Activated CD4-positive, alpha-beta memory T cell treated with anti-CD3 and anti-CD28 coated beads, Interleukin-2, amount 10 ng/mL, durations not matched to agents 7 days and 5 days (primary cell): ENCODE measurements around the gene AGBL2. TPM values are rescaled to one million over a fixed set of nuclear protein-coding genes. Genes with fewer than 3 reads are reported as not detected.
"Not testable (repeated sequence)": the region's sequence is repeated elsewhere in the genome, so short reads cannot be mapped to it uniquely, and the experiment has no call there.

Experiments
- CTCF ChIA-PET: fragments of 350-600 bp; sonication (Branson Sonifier 250); formaldehyde crosslinking; loops from one replicate; lab custom pipeline; 2021; ENCODE audit warnings: antibody characterized with exemption, inconsistent platforms; lab: Charles Lee
- POLR2A ChIA-PET: fragments of 350-600 bp; sonication (Branson Sonifier 250); formaldehyde crosslinking; loops from one replicate; lab custom pipeline; 2021; ENCODE audit warnings: antibody characterized with exemption; lab: Charles Lee
- DNase-seq: peaks from one replicate; pipeline ENCODE4 v3.0.0-alpha.2; 2020
- H3K27ac Mint-ChIP-seq: one replicate; pipeline ENCODE4 v1.8.0; 2021; ENCODE audit warnings: mild to moderate bottlenecking, mixed read lengths
- H3K27me3 Mint-ChIP-seq: one replicate; pipeline ENCODE4 v1.8.0; 2021; ENCODE audit warnings: mixed read lengths
- H3K36me3 Mint-ChIP-seq: one replicate; pipeline ENCODE4 v1.8.0; 2021; ENCODE audit warnings: low read depth, mixed read lengths
- H3K4me1 Mint-ChIP-seq: one replicate; pipeline ENCODE4 v1.8.0; 2021; ENCODE audit warnings: mixed read lengths
- H3K4me3 Mint-ChIP-seq: one replicate; pipeline ENCODE4 v1.8.0; 2021; ENCODE audit warnings: mild to moderate bottlenecking, mixed read lengths
- H3K9me3 Mint-ChIP-seq: one replicate; pipeline ENCODE4 v1.8.0; 2021; ENCODE audit warnings: mixed read lengths
- total RNA-seq, 2 experiments: library from RNA; stranded (reverse); gene quantifications; one replicate each; pipeline ENCODE4 v1.2.3, GENCODE V29; 2021

AGBL2 gene
- total RNA-seq, 2 experiments from 2014 or later = 5.9 to 7.7 TPM

DNA sequence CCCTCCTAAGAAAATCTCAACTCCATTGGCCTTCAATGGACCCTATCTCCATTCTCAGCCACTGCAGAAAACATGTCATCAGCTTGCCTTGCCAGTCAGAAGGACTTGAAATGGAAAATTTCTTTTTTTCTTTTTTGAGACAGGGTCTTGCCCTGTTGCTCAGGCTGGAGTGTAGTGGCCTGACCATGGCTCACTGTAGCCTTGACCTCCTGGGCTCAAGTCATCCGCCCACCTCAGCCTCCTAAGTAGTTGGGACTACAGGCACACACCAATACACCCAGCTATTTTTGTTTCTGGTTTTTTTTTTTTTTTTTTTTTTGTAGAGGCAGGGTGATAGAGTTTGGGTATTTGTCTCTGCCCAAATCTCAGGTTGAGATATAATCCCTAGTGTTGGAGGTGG, 29.0 kb downstream of the AGBL2 start:
- H3K27me3 Mint-ChIP-seq = no peaks in the 10 kb centered on the region
- POLR2A ChIA-PET = no interaction called here

DNA sequence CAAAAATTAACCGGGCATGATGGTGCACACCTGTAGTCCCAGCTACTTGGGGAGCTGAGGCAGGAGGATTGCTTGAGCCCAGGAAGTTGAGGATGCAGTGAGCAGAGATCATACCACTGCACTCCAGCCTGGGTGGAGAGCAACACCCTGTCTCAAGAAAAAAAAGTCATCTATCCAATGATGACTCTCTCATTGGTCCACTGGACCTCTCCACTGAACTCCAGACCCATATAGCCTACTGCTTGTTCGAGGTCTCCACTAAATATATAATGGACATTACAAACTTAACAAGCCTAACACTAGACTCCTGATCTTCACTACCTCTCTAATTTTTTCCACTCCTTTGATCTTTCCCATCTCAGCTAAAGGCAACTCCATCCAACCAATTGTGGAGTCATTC, 39.3 kb downstream of the AGBL2 start:
- ChIA-PET CTCF (interaction anchor here (0.7 kb wide), 1 partner anchor 424 kb away, joined by 4 read pairs; no protein-coding TSS in a partner anchor), POLR2A (no interaction called here)
- no peaks in the 10 kb centered on the region for H3K9me3 Mint-ChIP-seq
- no peak for DNase-seq
- no peaks in the 10 kb centered on the region for H3K4me1 Mint-ChIP-seq
- no peaks in the 10 kb centered on the region for H3K36me3 Mint-ChIP-seq
- H3K4me3 Mint-ChIP-seq = no peak overlapping the region
- no peak overlapping the region for H3K27ac Mint-ChIP-seq
- H3K27me3 Mint-ChIP-seq = no peaks in the 10 kb centered on the region

More for the DNA sequence above, 29.0 kb downstream of the AGBL2 start:
- H3K4me3 Mint-ChIP-seq = no peak overlapping the region
- CTCF ChIA-PET = interaction anchor here (0.7 kb wide), 1 partner anchor 22 kb away, joined by 5 read pairs; no protein-coding TSS in a partner anchor
- no peak for DNase-seq
- no peak overlapping the region for H3K27ac Mint-ChIP-seq
- no peaks in the 10 kb centered on the region for H3K4me1 Mint-ChIP-seq
- no peaks in the 10 kb centered on the region for H3K9me3 Mint-ChIP-seq
- H3K36me3 Mint-ChIP-seq = no peaks in the 10 kb centered on the region

DNA sequence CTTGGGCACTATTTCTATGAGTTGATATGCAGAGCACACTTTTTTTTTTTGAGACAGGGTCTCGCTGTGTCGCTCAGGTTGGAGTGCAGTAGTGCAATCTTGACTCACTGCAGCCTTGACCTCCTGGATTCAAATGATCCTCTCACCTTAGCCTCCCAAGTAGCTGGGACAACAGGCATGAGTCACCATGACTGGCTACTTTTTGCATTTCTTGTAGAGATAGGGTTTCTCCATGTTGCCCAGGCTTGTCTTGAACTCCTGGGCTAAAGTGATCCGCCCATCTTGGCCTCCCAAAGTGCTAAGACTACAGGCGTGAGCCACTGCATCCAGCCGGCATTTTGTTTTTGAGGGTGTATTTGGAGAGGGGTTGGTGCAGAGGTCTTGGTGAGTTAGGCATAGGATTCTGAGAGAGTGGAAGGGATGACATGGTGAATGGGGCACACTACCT, 42.9 kb downstream of the AGBL2 start:
- H3K27ac Mint-ChIP-seq = no peak overlapping the region
- H3K4me1 Mint-ChIP-seq = no peaks in the 10 kb centered on the region
- H3K27me3 Mint-ChIP-seq = no peaks in the 10 kb centered on the region
- no peaks in the 10 kb centered on the region for H3K9me3 Mint-ChIP-seq
- no peak overlapping the region for H3K4me3 Mint-ChIP-seq
- POLR2A ChIA-PET = no interaction called here
- no peaks in the 10 kb centered on the region for H3K36me3 Mint-ChIP-seq
- CTCF ChIA-PET = no interaction called here
- DNase-seq = no peak

DNA sequence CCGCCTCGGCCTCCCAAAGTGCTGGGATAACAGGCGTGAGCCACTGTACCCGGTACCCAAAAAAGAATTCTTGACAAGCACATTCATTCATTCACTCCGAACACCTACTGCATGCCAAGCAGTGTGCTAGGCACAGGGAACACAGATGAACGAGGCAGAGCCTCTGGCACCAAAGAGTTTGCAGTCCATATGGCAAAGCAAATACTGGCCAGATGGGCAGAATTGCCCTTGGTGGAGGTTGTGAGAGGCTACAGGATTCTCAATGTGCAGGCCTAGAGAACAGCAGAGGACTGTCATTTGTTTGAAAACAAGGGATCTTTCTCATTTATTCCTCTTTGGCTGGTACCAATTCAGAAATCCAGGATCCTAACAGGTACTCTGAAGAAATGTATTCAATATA, 45.3 kb downstream of the AGBL2 start:
- DNase-seq = no peak
- Mint-ChIP-seq H3K4me3 (no peak overlapping the region), H3K9me3 (no peaks in the 10 kb centered on the region), H3K4me1 (peaks cover 3% of the 10 kb centered on the region), H3K27me3 (no peaks in the 10 kb centered on the region), H3K36me3 (no peaks in the 10 kb centered on the region), H3K27ac (no peak overlapping the region)
- ChIA-PET POLR2A (no interaction called here), CTCF (interaction anchor here (0.6 kb wide), 1 partner anchor 1967 kb away, joined by 4 read pairs; no protein-coding TSS in a partner anchor)

DNA sequence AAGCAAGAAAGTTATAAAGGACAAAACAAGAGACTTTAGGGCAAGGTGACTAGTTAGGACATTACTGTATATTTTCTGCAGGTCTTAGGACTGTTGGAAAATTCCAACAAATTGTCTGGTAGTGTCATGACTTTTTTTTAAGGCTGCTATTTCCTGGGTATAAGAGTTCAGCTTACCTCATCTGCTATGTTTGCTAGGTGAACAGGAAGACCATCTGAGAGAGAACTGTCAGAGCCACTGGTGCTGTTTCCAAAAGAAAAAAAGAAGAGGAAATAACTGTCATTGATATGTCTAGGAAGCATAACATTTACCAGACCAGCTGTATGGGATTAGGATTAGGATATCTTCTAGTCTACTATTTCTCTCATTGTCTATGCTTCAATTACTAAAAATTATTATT, 46.5 kb downstream of the AGBL2 start:
- DNase-seq = no peak
- POLR2A ChIA-PET = no interaction called here
- H3K27me3 Mint-ChIP-seq = no peaks in the 10 kb centered on the region
- H3K27ac Mint-ChIP-seq = no peak overlapping the region
- H3K4me1 Mint-ChIP-seq = peaks cover 5% of the 10 kb centered on the region
- no peaks in the 10 kb centered on the region for H3K9me3 Mint-ChIP-seq
- no peak overlapping the region for H3K4me3 Mint-ChIP-seq
- no peaks in the 10 kb centered on the region for H3K36me3 Mint-ChIP-seq
- CTCF ChIA-PET = no interaction called here

DNA sequence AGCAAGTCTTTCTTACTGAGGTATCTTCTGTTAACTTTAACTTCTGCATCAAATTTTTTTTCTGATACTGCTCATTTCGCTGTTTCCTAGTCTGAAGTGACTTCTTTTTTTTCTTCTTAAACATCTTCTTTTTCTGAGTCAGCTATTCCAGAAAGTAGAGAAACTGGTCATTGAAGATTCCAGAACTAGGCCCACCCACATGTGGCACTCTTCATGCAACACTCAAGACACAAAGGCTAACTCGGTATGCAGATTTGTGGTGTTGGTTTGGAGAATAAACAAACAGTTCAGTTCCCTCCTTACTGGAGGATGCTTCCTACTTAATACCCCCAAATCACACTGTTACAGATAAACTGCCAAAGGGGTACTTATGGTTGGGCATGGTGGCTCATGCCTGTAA, 47.6 kb downstream of the AGBL2 start:
- Mint-ChIP-seq H3K4me1 (peaks cover 8% of the 10 kb centered on the region), H3K27me3 (no peaks in the 10 kb centered on the region), H3K36me3 (no peaks in the 10 kb centered on the region), H3K4me3 (no peak overlapping the region), H3K9me3 (no peaks in the 10 kb centered on the region), H3K27ac (no peak overlapping the region)
- POLR2A ChIA-PET = no interaction called here
- CTCF ChIA-PET = no interaction called here
- no peak for DNase-seq

DNA sequence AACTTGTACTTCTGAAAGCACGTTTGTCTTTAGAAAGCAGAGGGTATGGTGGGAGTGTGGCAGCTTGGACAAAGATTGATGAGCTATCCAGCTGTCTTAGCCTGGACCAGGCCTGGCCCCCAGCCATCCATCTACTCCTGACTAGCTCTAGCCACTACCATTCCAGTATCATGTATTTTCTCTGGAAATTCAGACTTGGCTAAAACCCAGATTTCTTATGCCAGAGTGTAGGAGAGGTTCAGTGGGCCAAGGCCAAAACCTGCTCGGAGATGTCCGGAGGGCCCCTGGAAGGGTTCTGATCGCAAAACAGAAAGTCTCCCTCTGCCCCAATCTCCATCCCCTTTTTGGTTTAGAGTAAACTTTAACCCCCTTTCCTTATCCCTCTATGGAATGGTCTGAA, 48.0 kb downstream of the AGBL2 start:
- CTCF ChIA-PET = no interaction called here
- H3K27me3 Mint-ChIP-seq = no peaks in the 10 kb centered on the region
- no peak for DNase-seq
- no peak overlapping the region for H3K4me3 Mint-ChIP-seq
- POLR2A ChIA-PET = no interaction called here
- H3K36me3 Mint-ChIP-seq = no peaks in the 10 kb centered on the region
- H3K9me3 Mint-ChIP-seq = no peaks in the 10 kb centered on the region
- H3K27ac Mint-ChIP-seq = no peak overlapping the region
- H3K4me1 Mint-ChIP-seq = peaks cover 8% of the 10 kb centered on the region

DNA sequence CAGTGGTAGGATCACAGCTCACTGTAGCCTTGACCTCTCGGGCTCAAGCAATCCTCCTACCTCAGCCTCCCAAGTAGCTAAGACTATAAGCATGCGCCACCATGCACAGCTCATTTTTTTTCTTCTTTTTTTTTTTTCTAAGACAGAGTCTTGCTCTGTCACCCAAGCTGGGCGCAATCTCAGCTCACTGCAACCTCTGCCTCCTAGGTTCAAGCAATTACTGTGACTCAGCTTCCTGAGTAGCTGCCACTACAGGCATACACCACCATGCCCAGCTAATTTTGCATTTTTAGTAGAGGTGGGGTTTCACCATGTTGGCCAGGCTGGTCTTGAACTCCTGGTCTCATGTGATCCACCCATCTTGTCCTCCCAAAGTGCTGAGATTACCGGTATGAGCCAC, 50.2 kb downstream of the AGBL2 start:
- ChIA-PET POLR2A (interaction anchor here (0.9 to 2.3 kb wide), 2 partner anchors 50 to 101 kb away, joined by 3 to 7 read pairs; partner anchors contain the start of gene AGBL2), CTCF (interaction anchor here (0.7 to 1.2 kb wide), 2 partner anchors 16 to 52 kb away, joined by 3 read pairs; no protein-coding TSS in a partner anchor)
- DNase-seq = peak; percentile 23
- not testable (repeated sequence) for H3K4me3 Mint-ChIP-seq, H3K9me3 Mint-ChIP-seq, H3K27me3 Mint-ChIP-seq, H3K27ac Mint-ChIP-seq, H3K36me3 Mint-ChIP-seq, H3K4me1 Mint-ChIP-seq

DNA sequence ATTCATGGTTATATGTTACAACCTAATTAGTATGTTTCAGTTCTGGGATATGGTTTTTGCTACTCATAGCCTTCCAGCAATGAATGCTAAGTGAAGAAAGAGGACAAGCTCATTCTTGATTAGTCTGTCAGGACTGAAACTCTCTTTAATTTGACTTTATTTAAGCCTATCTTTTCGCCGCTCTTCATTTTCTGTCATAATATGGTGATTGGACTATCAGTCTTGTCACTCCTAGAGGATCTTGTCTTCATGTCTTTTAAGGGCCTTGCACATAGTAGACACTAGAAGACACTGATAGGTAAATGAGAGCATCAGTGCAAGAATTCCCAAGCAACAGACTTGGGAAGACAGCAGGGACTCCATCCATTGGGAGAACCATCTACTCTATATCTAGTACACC, 53.9 kb downstream of the AGBL2 start:
- ChIA-PET POLR2A (no interaction called here), CTCF (no interaction called here)
- H3K27me3 Mint-ChIP-seq = peaks cover 3% of the 10 kb centered on the region

DNA sequence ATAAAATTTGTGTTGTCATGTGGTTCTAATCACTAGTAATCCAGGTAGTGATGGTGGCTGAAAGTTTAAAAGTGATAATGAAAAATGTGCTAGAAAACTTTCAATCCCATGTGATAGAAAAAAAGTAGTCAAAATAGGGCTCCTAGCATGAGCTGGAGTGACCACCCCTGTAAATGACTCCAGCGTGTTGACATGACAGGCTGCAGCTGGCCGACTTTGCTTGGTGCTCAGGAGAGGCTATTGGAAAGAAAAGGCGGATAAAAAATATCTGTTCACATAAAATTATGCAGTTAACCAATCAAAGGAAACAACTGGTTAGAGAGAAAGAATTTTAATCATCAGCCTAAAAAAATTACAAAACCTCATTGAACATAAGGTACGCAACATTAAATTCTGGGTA, 55.9 kb downstream of the AGBL2 start:
- Mint-ChIP-seq H3K27ac (no peak overlapping the region), H3K4me1 (peaks cover 4% of the 10 kb centered on the region), H3K4me3 (no peak overlapping the region), H3K27me3 (peaks cover 3% of the 10 kb centered on the region), H3K9me3 (no peaks in the 10 kb centered on the region), H3K36me3 (no peaks in the 10 kb centered on the region)
- CTCF ChIA-PET = no interaction called here
- no peak for DNase-seq
- POLR2A ChIA-PET = interaction anchor here (0.6 kb wide), 1 partner anchor 87 kb away, joined by 4 read pairs; no protein-coding TSS in a partner anchor

More for the DNA sequence above, 53.9 kb downstream of the AGBL2 start:
- Mint-ChIP-seq H3K9me3 (no peaks in the 10 kb centered on the region), H3K27ac (no peak overlapping the region), H3K4me3 (no peak overlapping the region), H3K36me3 (no peaks in the 10 kb centered on the region), H3K4me1 (peaks cover 8% of the 10 kb centered on the region)
- no peak for DNase-seq

DNA sequence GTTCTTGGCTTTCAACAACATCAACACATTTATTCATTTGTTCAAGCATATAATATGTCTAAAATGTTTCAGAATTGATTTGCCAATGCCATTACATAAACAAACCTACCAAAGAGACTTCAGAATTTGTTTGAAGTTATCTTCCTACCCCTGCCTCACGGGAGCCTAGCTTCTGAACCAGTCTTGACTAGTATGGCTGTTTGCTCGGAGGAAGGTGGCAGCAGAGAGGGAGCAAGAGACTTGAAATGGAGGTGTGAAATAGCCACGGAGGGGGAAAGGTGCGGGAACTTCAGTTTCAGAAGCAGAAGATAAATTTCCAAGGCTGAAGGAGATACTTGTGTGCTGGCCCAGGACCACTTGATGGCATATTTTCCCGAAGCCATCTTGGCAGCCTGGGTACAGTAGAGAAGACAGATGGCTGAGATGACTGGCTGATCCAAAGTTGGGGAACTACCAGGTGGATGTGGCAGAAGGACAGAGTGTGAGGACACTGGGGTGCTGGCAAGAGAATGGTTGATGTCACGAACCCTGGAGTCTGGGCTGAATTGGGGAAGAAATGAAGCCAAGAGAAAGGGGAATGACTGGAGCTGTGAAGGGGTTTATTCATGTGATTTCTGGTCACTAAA, 58.8 kb downstream of the AGBL2 start:
- H3K27ac Mint-ChIP-seq = no peak overlapping the region
- H3K4me1 Mint-ChIP-seq = no peaks in the 10 kb centered on the region
- no peak for DNase-seq
- CTCF ChIA-PET = no interaction called here
- H3K4me3 Mint-ChIP-seq = no peak overlapping the region
- peaks cover 3% of the 10 kb centered on the region for H3K27me3 Mint-ChIP-seq
- POLR2A ChIA-PET = no interaction called here
- peaks cover 13% of the 10 kb centered on the region for H3K9me3 Mint-ChIP-seq
- H3K36me3 Mint-ChIP-seq = peaks cover 2% of the 10 kb centered on the region

DNA sequence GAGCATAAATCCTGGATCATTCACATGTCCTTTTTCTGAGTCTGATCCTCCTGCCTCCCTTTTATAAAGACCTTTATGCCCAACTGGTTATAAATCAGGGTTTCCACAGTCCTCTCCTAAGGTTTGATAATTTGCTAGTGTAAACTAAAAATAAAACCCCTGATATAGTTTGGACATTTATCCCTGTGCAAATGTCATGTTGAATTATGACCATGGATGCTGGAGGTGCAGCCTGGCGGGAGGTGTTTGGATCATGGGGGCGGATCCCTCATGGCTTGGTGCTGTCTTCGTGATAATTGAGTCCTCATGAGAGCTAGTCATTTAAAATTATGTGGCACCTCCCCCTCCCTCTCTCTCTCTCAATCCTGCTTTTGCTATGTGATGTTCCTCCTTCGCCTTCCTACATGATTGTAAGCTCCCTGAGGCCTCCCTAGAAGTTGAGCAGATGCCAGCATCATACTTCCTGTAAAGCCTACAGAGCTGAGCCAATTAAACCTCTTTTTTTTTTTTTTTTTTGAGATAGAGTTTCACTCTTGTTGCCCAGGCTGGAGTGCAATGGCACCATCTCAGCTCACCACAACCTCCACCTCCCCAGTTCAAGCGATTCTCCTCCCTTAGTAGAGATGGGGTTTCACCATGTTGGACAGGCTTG, 63.2 kb downstream of the AGBL2 start:
- peaks cover 3% of the 10 kb centered on the region for H3K27me3 Mint-ChIP-seq
- H3K36me3 Mint-ChIP-seq = peaks cover 2% of the 10 kb centered on the region
- H3K27ac Mint-ChIP-seq = no peak overlapping the region
- H3K9me3 Mint-ChIP-seq = peaks cover 13% of the 10 kb centered on the region
- CTCF ChIA-PET = no interaction called here
- H3K4me3 Mint-ChIP-seq = no peak overlapping the region
- POLR2A ChIA-PET = no interaction called here
- DNase-seq = no peak
- H3K4me1 Mint-ChIP-seq = no peaks in the 10 kb centered on the region

DNA sequence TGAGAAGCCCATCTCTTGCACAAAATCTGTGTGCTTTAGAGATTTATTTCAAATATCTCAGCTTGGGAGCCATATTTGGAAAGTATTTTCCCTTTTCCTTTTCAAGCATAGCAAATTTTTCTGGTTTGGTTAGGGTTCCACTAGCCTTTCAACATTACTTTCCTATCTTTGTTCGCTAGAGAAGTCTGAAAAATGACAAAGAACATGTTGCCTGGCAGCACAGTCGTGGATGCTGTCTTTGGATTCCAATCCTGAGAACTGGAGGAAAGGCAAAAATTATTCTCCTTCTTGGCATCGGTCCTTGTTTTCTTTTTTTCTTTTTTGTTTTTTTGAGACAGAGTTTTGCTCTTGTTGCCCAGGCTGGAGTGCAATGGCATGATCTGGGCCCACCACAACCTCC, 65.9 kb downstream of the AGBL2 start:
- no peak overlapping the region for H3K27ac Mint-ChIP-seq

More for the DNA sequence above, 65.9 kb downstream of the AGBL2 start:
- no peak for DNase-seq
- ChIA-PET CTCF (interaction anchor here (0.8 kb wide), 1 partner anchor 15 kb away, joined by 3 read pairs; no protein-coding TSS in a partner anchor), POLR2A (no interaction called here)
- H3K36me3 Mint-ChIP-seq = peaks cover 2% of the 10 kb centered on the region
- H3K4me1 Mint-ChIP-seq = no peaks in the 10 kb centered on the region
- no peaks in the 10 kb centered on the region for H3K27me3 Mint-ChIP-seq
- no peak overlapping the region for H3K4me3 Mint-ChIP-seq
- H3K9me3 Mint-ChIP-seq = peaks cover 13% of the 10 kb centered on the region
